DND-41 (cell line): ENCODE results near the gene BTRC.

Source experiments
- CTCF ChIP-seq: IDR thresholded peaks from 2 replicates; pipeline ENCODE4 v1.5.1; 2012; ENCODE audit warnings: borderline replicate concordance, low read length, moderate library complexity, mild to moderate bottlenecking; ENCODE audit not compliant: poor library complexity, severe bottlenecking; ENCODE audit errors: extremely low read depth
- EZH2 ChIP-seq: IDR thresholded peaks from 3 replicates; pipeline ENCODE4 v1.6.1; 2012; ENCODE audit warnings: borderline replicate concordance, low read depth, mild to moderate bottlenecking, moderate library complexity, low read length, inconsistent platforms; ENCODE audit not compliant: severe bottlenecking

GRCh38 chr10:101525848-101526247 is 171.9 kb downstream of the BTRC start:
- TF ChIP-seq CTCF: no peak
- TF ChIP-seq EZH2: no peak
